PC-3 (cell line): ENCODE results near the gene RBBP5. TPM values are rescaled to one million over a fixed set of nuclear protein-coding genes. Genes with fewer than 3 reads are reported as not detected.

Experiments used
- ATAC-seq: fragments of 200-7000 bp; cut with Tn5 transposase; 2 replicates; pipeline ENCODE4 v1.9.1; 2020; ENCODE audit warnings: mild to moderate bottlenecking, moderate library complexity
- BruUV-seq: library from RNA; stranded (reverse); fragments of 400-500 nt; replicated peaks from 2 replicates; lab custom pipeline; 2021; lab: Mats Ljungman, UMichigan
- CTCF ChIA-PET: fragments of 300-600 bp; sonication (Branson Sonifier 250); formaldehyde crosslinking; loops from one replicate; lab custom pipeline; 2022; ENCODE audit warnings: antibody characterized with exemption; lab: Charles Lee
- POLR2A ChIA-PET: fragments of 300-600 bp; sonication (Branson Sonifier 250); formaldehyde crosslinking; loops from one replicate; lab custom pipeline; 2022; ENCODE audit warnings: antibody characterized with exemption; ENCODE audit not compliant: unreplicated experiment; lab: Charles Lee
- DNase-seq: peaks from one replicate; pipeline ENCODE4 v3.0.0-alpha.2; 2015
- H2AFZ ChIP-seq: fragments of 300-600 bp; sonication (generic); 2 replicates; pipeline ENCODE4 v1.6.0; 2016; ENCODE audit warnings: antibody characterized with exemption, low read length
- H3F3A ChIP-seq: fragments of 300-600 bp; sonication (generic); one replicate; pipeline ENCODE4 v1.6.0; 2017; ENCODE audit warnings: antibody characterized with exemption, low read length, control low read depth, mild to moderate bottlenecking; ENCODE audit not compliant: unreplicated experiment
- H3K27ac ChIP-seq: fragments of 300-600 bp; sonication (generic); 2 replicates; pipeline ENCODE4 v1.5.1; 2016; ENCODE audit warnings: mild to moderate bottlenecking, low read length
- H3K27me3 ChIP-seq: fragments of 300-600 bp; sonication (generic); 2 replicates; pipeline ENCODE4 v1.6.1; 2016; ENCODE audit warnings: low read length, mixed read lengths
- H3K36me3 ChIP-seq: fragments of 300-600 bp; sonication (generic); 2 replicates; pipeline ENCODE4 v1.6.1; 2016; ENCODE audit warnings: low read depth, mixed run types, low read length, mixed read lengths
- H3K4me1 ChIP-seq: fragments of 300-600 bp; sonication (generic); 2 replicates; pipeline ENCODE4 v1.5.1; 2016; ENCODE audit warnings: low read length; ENCODE audit not compliant: insufficient read depth
- H3K4me2 ChIP-seq: fragments of 300-600 bp; sonication (generic); 2 replicates; pipeline ENCODE4 v1.6.0; 2016; ENCODE audit warnings: low read length
- H3K4me3 ChIP-seq: fragments of 300-600 bp; sonication (generic); 2 replicates; pipeline ENCODE4 v1.5.1; 2016; ENCODE audit warnings: mild to moderate bottlenecking, low read length, mixed read lengths
- H3K79me2 ChIP-seq: fragments of 300-600 bp; sonication (generic); 2 replicates; pipeline ENCODE4 v1.6.1; 2017; ENCODE audit warnings: low read length, mixed read lengths
- H3K9ac ChIP-seq: fragments of 300-600 bp; sonication (generic); 2 replicates; pipeline ENCODE4 v1.6.0; 2016; ENCODE audit warnings: mild to moderate bottlenecking, low read length
- H3K9me2 ChIP-seq: fragments of 300-600 bp; sonication (generic); replicated peaks from 2 replicates; pipeline ENCODE4 v1.6.1; 2016; ENCODE audit warnings: mixed run types, low read length, mixed read lengths
- H3K9me3 ChIP-seq: fragments of 300-600 bp; sonication (generic); 2 replicates; pipeline ENCODE4 v1.6.1; 2016; ENCODE audit warnings: low read length, mixed read lengths
- H4K20me1 ChIP-seq: fragments of 300-600 bp; sonication (generic); 2 replicates; pipeline ENCODE4 v1.6.1; 2016; ENCODE audit warnings: low read length, mixed read lengths
- CTCF ChIP-seq: fragments of 300-600 bp; sonication (generic); conservative IDR thresholded peaks from 2 replicates; pipeline ENCODE4 v1.5.1; 2017; ENCODE audit warnings: antibody characterized with exemption, low read depth, mild to moderate bottlenecking, low read length
- EZH2 ChIP-seq: fragments of 300-600 bp; sonication (generic); IDR thresholded peaks from one replicate; pipeline ENCODE4 v1.6.1; 2017; ENCODE audit warnings: antibody characterized with exemption, mild to moderate bottlenecking, low read length; ENCODE audit not compliant: unreplicated experiment
- EZH2phosphoT487 ChIP-seq: fragments of 300-600 bp; sonication (generic); IDR thresholded peaks from 2 replicates; pipeline ENCODE4 v1.6.1; 2018; ENCODE audit warnings: mild to moderate bottlenecking, antibody characterized with exemption, low read length, borderline replicate concordance
- intact Hi-C: fragments of 100-400 bp; cut with micrococcal nuclease; formaldehyde crosslinking; loops from 2 replicates; pipeline ENCODE4 v1.9.0; 2023
- total RNA-seq: library from RNA; depleted of rRNA; stranded (reverse); fragments of >200 nt; gene quantifications from 2 replicates; pipeline ENCODE4 v1.2.3, GENCODE V29; 2014

The RBBP5 gene
- total RNA-seq, 1 experiment from 2014 or later, result 41.7 TPM

GRCh38 chr1:205124726-205125125 is 2.9 kb upstream of the RBBP5 start:
- H3K27me3 ChIP-seq, result no peaks in the 10 kb centered on the region
- no peak for ATAC-seq
- no TSS peak for BruUV-seq
- no peaks in the 10 kb centered on the region for H3K36me3 ChIP-seq
- intact Hi-C loops, result no loop called here
- peaks cover 22% of the 10 kb centered on the region for H3K79me2 ChIP-seq
- no peaks in the 10 kb centered on the region for H3F3A ChIP-seq
- POLR2A ChIA-PET, result no interaction called here
- no peaks in the 10 kb centered on the region for H3K9me2 ChIP-seq
- H3K9ac ChIP-seq, result no peak overlapping the region
- DNase-seq, result no peak
- no peak overlapping the region for H3K4me2 ChIP-seq
- no peaks in the 10 kb centered on the region for H3K9me3 ChIP-seq
- H2AFZ ChIP-seq, result no peak overlapping the region
- peaks cover 16% of the 10 kb centered on the region for H4K20me1 ChIP-seq
- H3K27ac ChIP-seq, result no peak overlapping the region
- peaks cover 19% of the 10 kb centered on the region for H3K4me1 ChIP-seq
- CTCF ChIA-PET, result no interaction called here
- TF ChIP-seq CTCF (no peak), EZH2 (no peak)
- no peak overlapping the region for H3K4me3 ChIP-seq

- Histone ChIP-seq H3K9ac (peak overlapping the region; percentile 86), H3K4me2 (peak overlapping the region; percentile 97), H3K27me3 (no peaks in the 10 kb centered on the region), H3K27ac (peak overlapping the region; percentile 20), H3K4me3 (peak overlapping the region; percentile 73), H4K20me1 (peaks cover 21% of the 10 kb centered on the region), H3K36me3 (peaks cover 2% of the 10 kb centered on the region; the same call in 1 of the 2 replicates), H3K9me2 (no peaks in the 10 kb centered on the region), H3K79me2 (peaks cover 42% of the 10 kb centered on the region), H3K9me3 (no peaks in the 10 kb centered on the region), H2AFZ (peak overlapping the region; percentile 97), H3K4me1 (peaks cover 24% of the 10 kb centered on the region), H3F3A (no peaks in the 10 kb centered on the region)
- TSS peak; percentile 96 for BruUV-seq
- CTCF ChIA-PET, result interaction anchor here (0.7 to 2.2 kb wide), 3 partner anchors 19 to 154 kb away, joined by 3 to 9 read pairs (median 3); no protein-coding TSS in a partner anchor
- peak; percentile 28 for ATAC-seq
- POLR2A ChIA-PET, result no interaction called here
- no peak for DNase-seq
- TF ChIP-seq CTCF (0 out of 2 replicates have a peak, but pooled peaks have one; percentile 29), EZH2phosphoT487 (no peak)
- intact Hi-C loops, result loop anchor here (1.0 to 2.0 kb wide), 4 partner anchors 53 to 134 kb away; partner anchors contain the start of genes DSTYK and TMCC2
Measured at GRCh38 chr1:205122489-205122882, 708 bp upstream of the RBBP5 start.

- Histone ChIP-seq H4K20me1 (peaks cover 21% of the 10 kb centered on the region), H3K9ac (no peak overlapping the region), H3F3A (no peaks in the 10 kb centered on the region), H3K4me2 (no peak overlapping the region), H3K9me2 (no peaks in the 10 kb centered on the region), H3K36me3 (peaks cover 19% of the 10 kb centered on the region; the same call in 1 of the 2 replicates), H3K9me3 (no peaks in the 10 kb centered on the region), H3K27me3 (no peaks in the 10 kb centered on the region), H2AFZ (no peak overlapping the region), H3K27ac (no peak overlapping the region), H3K4me1 (peaks cover 24% of the 10 kb centered on the region), H3K79me2 (peaks cover 59% of the 10 kb centered on the region), H3K4me3 (no peak overlapping the region)
- no peak for DNase-seq
- intact Hi-C loops, result no loop called here
- ChIA-PET CTCF (no interaction called here), POLR2A (no interaction called here)
- no peak for TF ChIP-seq EZH2phosphoT487
- TF ChIP-seq CTCF, result no peak
- TF ChIP-seq EZH2, result no peak
- no peak for ATAC-seq
- no TSS peak for BruUV-seq
Measured at GRCh38 chr1:205118752-205119151, 3.0 kb downstream of the RBBP5 start.
